ENCODE results near the gene GPR107. TPM values are rescaled to one million over a fixed set of nuclear protein-coding genes. Genes with fewer than 3 reads are reported as not detected.

GPR107 gene
- total and polyA plus RNA-seq, 2 of the 8 experiments (the other 6 are each of a cell fraction or from before 2014, with no cell fraction given) = 19.3 to 30.7 TPM

- no peak for TF ChIP-seq CHD7 (IDR thresholded peaks at IDR 0.05; ENCODE audit: insufficient replicate concordance, low read length)
- TF ChIP-seq, protein P1, sequence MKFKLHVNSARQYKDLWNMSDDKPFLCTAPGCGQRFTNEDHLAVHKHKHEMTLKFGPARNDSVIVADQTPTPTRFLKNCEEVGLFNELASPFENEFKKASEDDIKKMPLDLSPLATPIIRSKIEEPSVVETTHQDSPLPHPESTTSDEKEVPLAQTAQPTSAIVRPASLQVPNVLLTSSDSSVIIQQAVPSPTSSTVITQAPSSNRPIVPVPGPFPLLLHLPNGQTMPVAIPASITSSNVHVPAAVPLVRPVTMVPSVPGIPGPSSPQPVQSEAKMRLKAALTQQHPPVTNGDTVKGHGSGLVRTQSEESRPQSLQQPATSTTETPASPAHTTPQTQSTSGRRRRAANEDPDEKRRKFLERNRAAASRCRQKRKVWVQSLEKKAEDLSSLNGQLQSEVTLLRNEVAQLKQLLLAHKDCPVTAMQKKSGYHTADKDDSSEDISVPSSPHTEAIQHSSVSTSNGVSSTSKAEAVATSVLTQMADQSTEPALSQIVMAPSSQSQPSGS (IDR thresholded peaks at IDR 0.05; ENCODE audit: low read length) = no peak
These were observed 37.2 kb downstream of the GPR107 start (continued) for GRCh38 chr9:130090915-130091314.
